ENCODE results near the gene VRTN.

GRCh38 chr14:74347097-74347794 lies 1.0 kb upstream of the VRTN start:
- TF ChIP-seq, protein P1, sequence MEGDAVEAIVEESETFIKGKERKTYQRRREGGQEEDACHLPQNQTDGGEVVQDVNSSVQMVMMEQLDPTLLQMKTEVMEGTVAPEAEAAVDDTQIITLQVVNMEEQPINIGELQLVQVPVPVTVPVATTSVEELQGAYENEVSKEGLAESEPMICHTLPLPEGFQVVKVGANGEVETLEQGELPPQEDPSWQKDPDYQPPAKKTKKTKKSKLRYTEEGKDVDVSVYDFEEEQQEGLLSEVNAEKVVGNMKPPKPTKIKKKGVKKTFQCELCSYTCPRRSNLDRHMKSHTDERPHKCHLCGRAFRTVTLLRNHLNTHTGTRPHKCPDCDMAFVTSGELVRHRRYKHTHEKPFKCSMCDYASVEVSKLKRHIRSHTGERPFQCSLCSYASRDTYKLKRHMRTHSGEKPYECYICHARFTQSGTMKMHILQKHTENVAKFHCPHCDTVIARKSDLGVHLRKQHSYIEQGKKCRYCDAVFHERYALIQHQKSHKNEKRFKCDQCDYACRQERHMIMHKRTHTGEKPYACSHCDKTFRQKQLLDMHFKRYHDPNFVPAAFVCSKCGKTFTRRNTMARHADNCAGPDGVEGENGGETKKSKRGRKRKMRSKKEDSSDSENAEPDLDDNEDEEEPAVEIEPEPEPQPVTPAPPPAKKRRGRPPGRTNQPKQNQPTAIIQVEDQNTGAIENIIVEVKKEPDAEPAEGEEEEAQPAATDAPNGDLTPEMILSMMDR (IDR thresholded peaks at IDR 0.05) = no peak
- TF ChIP-seq POLR2A (IDR thresholded peaks at IDR 0.05) = no peak
